ENCODE measurements around the gene CLCA2. TPM values are rescaled to one million over a fixed set of nuclear protein-coding genes. Genes with fewer than 3 reads are reported as not detected.

The CLCA2 gene
- total RNA-seq, 1 experiment from 2014 or later: not detected

GRCh38 chr1:86434059-86434458 lies 10.1 kb downstream of the CLCA2 start:
- Histone ChIP-seq H2BK20ac (ENCODE audit: low read depth, low read length, poor library complexity, severe bottlenecking) (no peak overlapping the region), H3K23ac (ENCODE audit: insufficient read length, low read depth, low read length) (no peak overlapping the region), H3K27ac (ENCODE audit: insufficient read length, low read depth, low read length) (no peak overlapping the region), H3K9me3 (ENCODE audit: control insufficient read depth, low read depth, low read length) (no peaks in the 10 kb centered on the region), H2BK5ac (ENCODE audit: insufficient read length, low read length) (no peak overlapping the region), H3K18ac (ENCODE audit: insufficient read length, low read depth, low read length) (no peak overlapping the region), H3K4ac (ENCODE audit: low read depth, low read length) (no peak overlapping the region), H3K4me2 (ENCODE audit: insufficient read depth, insufficient read length, low read length) (no peak overlapping the region), H4K91ac (ENCODE audit: insufficient read length, low read depth, low read length) (no peak overlapping the region), H3K9ac (ENCODE audit: extremely low read depth, insufficient read length, low read length) (no peak overlapping the region), H3K4me1 (ENCODE audit: insufficient read depth, low read length) (no peaks in the 10 kb centered on the region), H3T11ph (ENCODE audit: low read length) (no peak overlapping the region), H4K8ac (replicated peaks; ENCODE audit: insufficient read length, low read depth, low read length) (no peak overlapping the region), H3K14ac (ENCODE audit: insufficient read depth, low read length) (no peak overlapping the region), H2AK5ac (ENCODE audit: insufficient read length, low read length) (no peak overlapping the region), H4K5ac (ENCODE audit: insufficient read length, low read depth, low read length) (no peak overlapping the region), H3K79me1 (ENCODE audit: insufficient read depth, low read depth, low read length, poor library complexity, severe bottlenecking) (no peaks in the 10 kb centered on the region), H2BK15ac (ENCODE audit: low read depth, low read length) (no peak overlapping the region), H2BK12ac (ENCODE audit: insufficient read length, low read depth, low read length) (no peak overlapping the region), H4K20me1 (ENCODE audit: control insufficient read depth, insufficient read depth, insufficient read length) (no peaks in the 10 kb centered on the region), H3K27me3 (ENCODE audit: insufficient read depth, low read length) (no peaks in the 10 kb centered on the region), H2BK120ac (ENCODE audit: low read depth, low read length, poor library complexity, severe bottlenecking) (no peak overlapping the region), H3K56ac (ENCODE audit: insufficient read length, low read depth, low read length) (no peak overlapping the region), H2AFZ (ENCODE audit: low read length) (no peak overlapping the region), H3K23me2 (ENCODE audit: insufficient read length, low read depth, low read length, poor library complexity, severe bottlenecking) (no peaks in the 10 kb centered on the region), H3K79me2 (ENCODE audit: insufficient read depth, low read length) (no peaks in the 10 kb centered on the region)
- Mint-ChIP-seq H3K27me3 (ENCODE audit: low read depth) (peaks cover 2% of the 10 kb centered on the region; the same call in 1 of the 2 replicates), H3K9me3 (no peaks in the 10 kb centered on the region), H3K4me3 (no peak overlapping the region), H3K27ac (no peak overlapping the region), H3K36me3 (ENCODE audit: insufficient read depth in 1 of 3, low read depth in 3 of 3) (no peaks in the 10 kb centered on the region), H3K4me1 (no peaks in the 10 kb centered on the region)
- no peak for DNase-seq
- TF ChIP-seq CTCF (conservative IDR thresholded peaks at IDR 0.05): no peak

Measured in H9 (cell line).